B cell (primary cell): ENCODE data around the gene EMILIN3.

Experiments
- CTCF ChIP-seq: fragments of 200-600 bp; IDR thresholded peaks from one replicate; pipeline ENCODE4 v1.8.0; 2022; ENCODE audit warnings: antibody characterized with exemption, mild to moderate bottlenecking
- EZH2 ChIP-seq: IDR thresholded peaks from 2 replicates; pipeline ENCODE4 v1.6.1; 2012; ENCODE audit warnings: borderline replicate concordance, low read depth, mild to moderate bottlenecking, moderate library complexity, low read length; ENCODE audit not compliant: insufficient read depth, poor library complexity, severe bottlenecking

- TF ChIP-seq CTCF, result no peak
- no peak for TF ChIP-seq EZH2
Measured at GRCh38 chr20:41391587-41392001, 25.0 kb upstream of the EMILIN3 start.
